Endothelial cell of umbilical vein (primary cell): ENCODE measurements around the gene FOXO1.

Experiments
- JUN ChIP-seq: IDR thresholded peaks from 2 replicates; pipeline ENCODE4 v1.6.1; 2011; ENCODE audit warnings: borderline replicate concordance, low read depth; ENCODE audit not compliant: insufficient read length, insufficient read depth
- POLR2AphosphoS5 ChIP-seq: IDR thresholded peaks from 2 replicates; pipeline ENCODE4 v1.6.1; 2012; ENCODE audit warnings: low read depth, mild to moderate bottlenecking, control low read depth, low read length, moderate library complexity; ENCODE audit not compliant: insufficient read depth

DNA sequence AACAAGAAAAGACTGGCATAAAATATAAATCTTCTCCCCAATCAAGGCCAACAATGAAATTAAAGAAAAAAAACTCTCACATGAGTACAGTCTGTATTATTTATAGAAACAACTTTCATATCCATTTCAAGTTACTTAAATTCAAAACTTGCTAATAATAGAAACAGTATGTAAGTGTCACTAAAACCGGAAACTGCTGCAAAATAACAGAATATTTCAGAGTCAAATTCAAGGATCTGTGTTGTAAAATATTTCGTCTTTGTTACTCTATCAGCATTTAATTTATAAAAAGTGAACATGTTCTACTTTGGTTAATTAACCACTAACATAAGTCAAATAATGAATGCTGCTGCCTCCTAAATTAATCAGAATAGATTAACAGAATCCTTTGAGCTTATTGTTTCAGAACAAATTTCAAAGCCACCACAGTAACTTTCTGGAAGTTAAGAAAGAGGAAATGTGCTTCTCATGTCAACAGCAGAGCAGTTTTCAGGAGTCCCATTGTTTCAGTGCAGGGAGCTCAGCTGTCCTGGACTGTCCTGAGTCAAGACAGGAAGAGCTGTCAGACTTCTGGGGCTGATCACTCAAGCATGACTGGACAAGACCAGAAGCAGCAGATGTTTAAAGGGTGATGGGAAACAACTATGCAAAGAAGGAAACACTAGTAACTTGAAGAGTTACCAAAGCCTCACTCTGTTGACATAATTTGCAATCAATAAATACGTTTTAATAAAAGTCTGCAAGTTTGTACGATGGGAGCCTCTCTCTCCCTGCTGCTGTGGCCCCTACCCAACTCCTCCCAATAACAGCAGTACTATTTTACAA is 76.9 kb downstream of the FOXO1 start:
- peak; percentile 82 for TF ChIP-seq JUN
- peak; percentile 79 for TF ChIP-seq POLR2AphosphoS5
